Type B pancreatic cell (in vitro differentiated cells): ENCODE results near the gene IL13. TPM values are rescaled to one million over a fixed set of nuclear protein-coding genes. Genes with fewer than 3 reads are reported as not detected.
A peak's percentile ranks its signal among the peaks of the same experiment; 100 is the strongest.

Experiments used
- DNase-seq: peaks from one replicate; pipeline ENCODE4 v3.0.0; 2021; ENCODE audit warnings: mixed read lengths; ENCODE audit not compliant: unreplicated experiment; ENCODE audit errors: extremely low spot score
- H3K27ac Mint-ChIP-seq: 2 replicates; pipeline ENCODE4 v1.8.0; 2021; ENCODE audit warnings: mild to moderate bottlenecking, mixed read lengths
- H3K27me3 Mint-ChIP-seq: 2 replicates; pipeline ENCODE4 v1.8.0; 2021; ENCODE audit warnings: mixed read lengths
- H3K36me3 Mint-ChIP-seq: 2 replicates; pipeline ENCODE4 v1.8.0; 2021; ENCODE audit warnings: mixed read lengths
- H3K4me1 Mint-ChIP-seq: one replicate; pipeline ENCODE4 v1.8.0; 2021; ENCODE audit warnings: mixed read lengths; ENCODE audit not compliant: unreplicated experiment
- H3K4me3 Mint-ChIP-seq: 2 replicates; pipeline ENCODE4 v1.8.0; 2021; ENCODE audit warnings: mild to moderate bottlenecking, mixed read lengths
- H3K9me3 Mint-ChIP-seq: 2 replicates; pipeline ENCODE4 v1.8.0; 2021; ENCODE audit warnings: mixed read lengths
- total RNA-seq: library from RNA; stranded (reverse); gene quantifications from 2 replicates; pipeline ENCODE4 v1.2.1, GENCODE V29; 2021; ENCODE audit warnings: low replicate concordance
- TF ChIP-seq, protein P1 (sequence below): fragments of 200-600 bp; sonication (generic); conservative IDR thresholded peaks from 2 replicates; pipeline ENCODE4 v1.5.0; 2021; ENCODE audit warnings: antibody characterized with exemption, mild to moderate bottlenecking

The IL13 gene
- total RNA-seq, 1 donor from 2014 or later: not detected

- DNase-seq: no peak
- H3K4me3 Mint-ChIP-seq: no peak overlapping the region
Observed at GRCh38 chr5:132669455-132669820, 11.5 kb downstream of the IL13 start.

GRCh38 chr5:132669966-132670882 is 12.3 kb downstream of the IL13 start:
- TF ChIP-seq, protein P1, sequence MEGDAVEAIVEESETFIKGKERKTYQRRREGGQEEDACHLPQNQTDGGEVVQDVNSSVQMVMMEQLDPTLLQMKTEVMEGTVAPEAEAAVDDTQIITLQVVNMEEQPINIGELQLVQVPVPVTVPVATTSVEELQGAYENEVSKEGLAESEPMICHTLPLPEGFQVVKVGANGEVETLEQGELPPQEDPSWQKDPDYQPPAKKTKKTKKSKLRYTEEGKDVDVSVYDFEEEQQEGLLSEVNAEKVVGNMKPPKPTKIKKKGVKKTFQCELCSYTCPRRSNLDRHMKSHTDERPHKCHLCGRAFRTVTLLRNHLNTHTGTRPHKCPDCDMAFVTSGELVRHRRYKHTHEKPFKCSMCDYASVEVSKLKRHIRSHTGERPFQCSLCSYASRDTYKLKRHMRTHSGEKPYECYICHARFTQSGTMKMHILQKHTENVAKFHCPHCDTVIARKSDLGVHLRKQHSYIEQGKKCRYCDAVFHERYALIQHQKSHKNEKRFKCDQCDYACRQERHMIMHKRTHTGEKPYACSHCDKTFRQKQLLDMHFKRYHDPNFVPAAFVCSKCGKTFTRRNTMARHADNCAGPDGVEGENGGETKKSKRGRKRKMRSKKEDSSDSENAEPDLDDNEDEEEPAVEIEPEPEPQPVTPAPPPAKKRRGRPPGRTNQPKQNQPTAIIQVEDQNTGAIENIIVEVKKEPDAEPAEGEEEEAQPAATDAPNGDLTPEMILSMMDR: no peak
- Mint-ChIP-seq H3K4me1 (peaks cover 4% of the 10 kb centered on the region), H3K36me3 (no peaks in the 10 kb centered on the region), H3K27me3 (peaks cover 9% of the 10 kb centered on the region), H3K9me3 (peaks cover 4% of the 10 kb centered on the region), H3K27ac (no peak overlapping the region), H3K4me3 (no peak overlapping the region)
- peak; percentile 24 for DNase-seq

More at GRCh38 chr5:132669455-132669820, 11.5 kb downstream of the IL13 start:
- TF ChIP-seq, protein P1: no peak
- Mint-ChIP-seq H3K4me1 (peaks cover 4% of the 10 kb centered on the region), H3K36me3 (no peaks in the 10 kb centered on the region), H3K27ac (no peak overlapping the region), H3K27me3 (peaks cover 9% of the 10 kb centered on the region), H3K9me3 (peaks cover 4% of the 10 kb centered on the region)

- TF ChIP-seq, protein P1: no peak
- no peaks in the 10 kb centered on the region for H3K36me3 Mint-ChIP-seq
- H3K9me3 Mint-ChIP-seq: peaks cover 4% of the 10 kb centered on the region
- H3K27ac Mint-ChIP-seq: no peak overlapping the region
- H3K27me3 Mint-ChIP-seq: peaks cover 9% of the 10 kb centered on the region
- no peak for DNase-seq
- H3K4me1 Mint-ChIP-seq: peaks cover 4% of the 10 kb centered on the region
- no peak overlapping the region for H3K4me3 Mint-ChIP-seq
Observed at GRCh38 chr5:132671000-132671399, 13.0 kb downstream of the IL13 start.

DNA sequence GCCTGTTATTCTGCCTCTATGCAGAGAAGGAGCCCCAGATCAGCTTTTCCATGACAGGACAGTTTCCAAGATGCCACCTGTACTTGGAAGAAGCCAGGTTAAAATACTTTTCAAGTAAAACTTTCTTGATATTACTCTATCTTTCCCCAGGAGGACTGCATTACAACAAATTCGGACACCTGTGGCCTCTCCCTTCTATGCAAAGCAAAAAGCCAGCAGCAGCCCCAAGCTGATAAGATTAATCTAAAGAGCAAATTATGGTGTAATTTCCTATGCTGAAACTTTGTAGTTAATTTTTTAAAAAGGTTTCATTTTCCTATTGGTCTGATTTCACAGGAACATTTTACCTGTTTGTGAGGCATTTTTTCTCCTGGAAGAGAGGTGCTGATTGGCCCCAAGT is 15.5 kb downstream of the IL13 start:
- DNase-seq: no peak

GRCh38 chr5:132673939-132674630 is 16.1 kb downstream of the IL13 start, which contains the start of gene IL4:
Gene IL4 (plus strand): TSS chr5:132673989. CDS start chr5:132674051, 62 bp downstream.
- TF ChIP-seq, protein P1: no peak
- peaks cover 4% of the 10 kb centered on the region for H3K9me3 Mint-ChIP-seq
- H3K36me3 Mint-ChIP-seq: no peaks in the 10 kb centered on the region
- H3K4me3 Mint-ChIP-seq: no peak within 1 kb of the TSS
- peaks cover 7% of the 10 kb centered on the region for H3K27me3 Mint-ChIP-seq
- no peak within 1 kb of the TSS for H3K27ac Mint-ChIP-seq
- H3K4me1 Mint-ChIP-seq: no peaks in the 10 kb centered on the region
- DNase-seq: no peak

More for the DNA sequence above, 15.5 kb downstream of the IL13 start:
- H3K9me3 Mint-ChIP-seq: peaks cover 4% of the 10 kb centered on the region
- H3K27me3 Mint-ChIP-seq: peaks cover 7% of the 10 kb centered on the region
- H3K36me3 Mint-ChIP-seq: no peaks in the 10 kb centered on the region
- H3K4me3 Mint-ChIP-seq: no peak overlapping the region
- no peak overlapping the region for H3K27ac Mint-ChIP-seq
- TF ChIP-seq, protein P1: no peak
- H3K4me1 Mint-ChIP-seq: no peaks in the 10 kb centered on the region
